ENCODE results near the gene HSPA1L.

DNA sequence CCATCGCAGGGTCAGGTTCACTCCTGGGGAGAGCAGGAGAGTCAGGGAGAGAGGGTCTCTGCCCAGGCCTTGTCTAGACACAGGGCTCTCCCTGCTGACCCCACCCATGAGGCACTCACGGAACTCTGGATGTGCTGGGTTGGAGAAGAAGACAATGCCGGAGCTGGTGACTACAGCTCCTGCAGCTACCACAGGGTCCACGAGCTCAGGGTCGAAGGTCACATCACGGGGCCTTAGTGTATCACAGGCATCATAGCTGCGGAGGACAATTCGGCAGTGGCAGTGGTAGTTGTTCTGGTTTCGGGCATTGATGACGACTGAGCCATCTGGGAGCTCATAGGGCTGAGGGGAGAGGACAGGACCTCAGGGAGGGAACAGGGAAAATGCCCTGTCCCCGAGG lies 44.8 kb upstream of the HSPA1L start:
- TF ChIP-seq, protein P1, sequence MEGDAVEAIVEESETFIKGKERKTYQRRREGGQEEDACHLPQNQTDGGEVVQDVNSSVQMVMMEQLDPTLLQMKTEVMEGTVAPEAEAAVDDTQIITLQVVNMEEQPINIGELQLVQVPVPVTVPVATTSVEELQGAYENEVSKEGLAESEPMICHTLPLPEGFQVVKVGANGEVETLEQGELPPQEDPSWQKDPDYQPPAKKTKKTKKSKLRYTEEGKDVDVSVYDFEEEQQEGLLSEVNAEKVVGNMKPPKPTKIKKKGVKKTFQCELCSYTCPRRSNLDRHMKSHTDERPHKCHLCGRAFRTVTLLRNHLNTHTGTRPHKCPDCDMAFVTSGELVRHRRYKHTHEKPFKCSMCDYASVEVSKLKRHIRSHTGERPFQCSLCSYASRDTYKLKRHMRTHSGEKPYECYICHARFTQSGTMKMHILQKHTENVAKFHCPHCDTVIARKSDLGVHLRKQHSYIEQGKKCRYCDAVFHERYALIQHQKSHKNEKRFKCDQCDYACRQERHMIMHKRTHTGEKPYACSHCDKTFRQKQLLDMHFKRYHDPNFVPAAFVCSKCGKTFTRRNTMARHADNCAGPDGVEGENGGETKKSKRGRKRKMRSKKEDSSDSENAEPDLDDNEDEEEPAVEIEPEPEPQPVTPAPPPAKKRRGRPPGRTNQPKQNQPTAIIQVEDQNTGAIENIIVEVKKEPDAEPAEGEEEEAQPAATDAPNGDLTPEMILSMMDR (IDR thresholded peaks at IDR 0.05): no peak
- TF ChIP-seq EZH2 (IDR thresholded peaks at IDR 0.05) (no peak), EZH2phosphoT487 (IDR thresholded peaks at IDR 0.05) (no peak)
